Testis (tissue), 3 donors: Measurements from ENCODE around the gene FAAP24. TPM values are rescaled to one million over a fixed set of nuclear protein-coding genes. Genes with fewer than 3 reads are reported as not detected.
"Not testable (repeated sequence)": the region's sequence is repeated elsewhere in the genome, so short reads cannot be mapped to it uniquely, and the experiment has no call there.

Source experiments
- DNase-seq: peaks from one replicate; pipeline ENCODE4 v3.0.0-alpha.2; 2019
- H3K27ac ChIP-seq, 2 donors: fragments of 200-600 bp; sonication (generic); one replicate each; pipeline ENCODE4 v1.5.1; 2019
- H3K27me3 ChIP-seq: fragments of 200-600 bp; sonication (generic); one replicate; pipeline ENCODE4 v1.5.1; 2019
- H3K36me3 ChIP-seq: fragments of 200-600 bp; sonication (generic); one replicate; pipeline ENCODE4 v1.5.1; 2017; ENCODE audit warnings: low read depth; ENCODE audit errors: missing control alignments
- H3K4me1 ChIP-seq: fragments of 200-600 bp; sonication (generic); one replicate; pipeline ENCODE4 v1.5.1; 2019
- H3K4me3 ChIP-seq, 2 donors: fragments of 200-600 bp; sonication (generic); one replicate each; pipeline ENCODE4 v1.5.1; 2017 to 2019
- H3K9me3 ChIP-seq: fragments of 200-600 bp; sonication (generic); one replicate; pipeline ENCODE4 v1.5.1; 2017
- CTCF ChIP-seq, 3 experiments: fragments of 450-650 bp in 2 of 3; fragments of 200-600 bp in 1 of 3; sonication (generic) in 1 of 3; IDR thresholded peaks; one replicate each; pipeline ENCODE4 v1.5.1; 2016 to 2019; ENCODE audit warnings: antibody characterized with exemption in 3 of 3, mild to moderate bottlenecking in 2 of 3, moderate library complexity in 1 of 3
- POLR2A ChIP-seq: fragments of 450-650 bp; IDR thresholded peaks from one replicate; pipeline ENCODE4 v1.6.1; 2017; ENCODE audit warnings: antibody characterized with exemption, mild to moderate bottlenecking, moderate library complexity
- WGBS, 2 donors: methylation state at CpG; one replicate each; pipeline ENCODE4 v1.1.5; 2018; 5-methylcytosine and 5-hydroxymethylcytosine counted together
- intact Hi-C: fragments of 100-400 bp; cut with DNase I; formaldehyde crosslinking; loops from one replicate; pipeline ENCODE4 v1.15.1; 2023; ENCODE audit warnings: low total_unique reads
- polyA plus RNA-seq: library from polyadenylated mRNA; stranded (reverse); fragments of 350-450 nt; fragmentation: Illumina TruSeq; extraction: RNeasy Lipid Tissue Mini Kit (QIAGEN cat#74804); gene quantifications from one replicate; pipeline ENCODE4 v1.2.3, GENCODE V29; 2014; ENCODE audit warnings: low read depth, low replicate concordance; ENCODE audit not compliant: insufficient read depth
- total RNA-seq, 2 donors: library from RNA; depleted of rRNA; stranded (reverse); fragments of >200 nt; gene quantifications; one replicate each; pipeline ENCODE4 v1.2.3, GENCODE V29; 2016

Gene FAAP24
- total and polyA plus RNA-seq, 3 donors from 2014 or later, result 5.5 to 15.8 (median 11.8) TPM

GRCh38 chr19:33000510-33000909 lies 28.5 kb downstream of the FAAP24 start:
- Histone ChIP-seq H3K9me3 (no peaks in the 10 kb centered on the region), H3K4me1 (no peaks in the 10 kb centered on the region), H3K4me3 (no peak overlapping the region), H3K36me3 (no peaks in the 10 kb centered on the region), H3K27me3 (no peaks in the 10 kb centered on the region), H3K27ac (no peak overlapping the region)
- TF ChIP-seq POLR2A (no peak), CTCF (IDR thresholded peaks at IDR 0.05) (no peak)
- DNase-seq, result no peak
- 89 to 97% methylated on average over 8 of the region's 8 CpGs for WGBS, 2 donors
- intact Hi-C loops, result no loop called here

GRCh38 chr19:33000910-33001309 lies 28.9 kb downstream of the FAAP24 start:
- Histone ChIP-seq H3K4me1 (no peaks in the 10 kb centered on the region), H3K4me3 (no peak overlapping the region), H3K27me3 (no peaks in the 10 kb centered on the region), H3K36me3 (no peaks in the 10 kb centered on the region), H3K27ac (no peak overlapping the region), H3K9me3 (no peaks in the 10 kb centered on the region)
- no peak for TF ChIP-seq CTCF (IDR thresholded peaks at IDR 0.05)
- no peak for TF ChIP-seq POLR2A
- no peak for DNase-seq
- 95 to 100% methylated on average over 4 of the region's 4 CpGs for WGBS, 2 donors
- intact Hi-C loops, result no loop called here

- H3K4me1 ChIP-seq, H3K9me3 ChIP-seq, H3K36me3 ChIP-seq, intact Hi-C loops, H3K27ac ChIP-seq, DNase-seq, H3K27me3 ChIP-seq, H3K4me3 ChIP-seq: not testable (repeated sequence)
- 80 to 84% methylated on average over 6 to 15 of the region's 15 CpGs for WGBS, 2 donors
Observed at GRCh38 chr19:33002126-33002865, 30.3 kb downstream of the FAAP24 start.

- DNase-seq, H3K4me3 ChIP-seq, intact Hi-C loops, H3K36me3 ChIP-seq, H3K4me1 ChIP-seq, H3K27me3 ChIP-seq, H3K9me3 ChIP-seq, H3K27ac ChIP-seq: not testable (repeated sequence)
- WGBS, 2 donors, result 83 to 91% methylated on average over 6 of the region's 6 CpGs
Observed at GRCh38 chr19:33003424-33004024, 31.5 kb downstream of the FAAP24 start.

- H3K4me1 ChIP-seq, result no peaks in the 10 kb centered on the region
- H3K36me3 ChIP-seq, result no peaks in the 10 kb centered on the region
- no peak for DNase-seq
- no peak overlapping the region for H3K27ac ChIP-seq
- no peak for TF ChIP-seq CTCF (IDR thresholded peaks at IDR 0.05)
- TF ChIP-seq POLR2A, result no peak
- no peaks in the 10 kb centered on the region for H3K27me3 ChIP-seq
- H3K9me3 ChIP-seq, result no peaks in the 10 kb centered on the region
- no peak overlapping the region for H3K4me3 ChIP-seq
- 78 to 87% methylated on average over 5 of the region's 5 CpGs for WGBS, 2 donors
- intact Hi-C loops, result no loop called here
Observed at GRCh38 chr19:33005440-33005839, 33.4 kb downstream of the FAAP24 start.

GRCh38 chr19:33008738-33009137 lies 36.7 kb downstream of the FAAP24 start:
- Histone ChIP-seq H3K36me3 (no peaks in the 10 kb centered on the region), H3K4me3 (no peak overlapping the region), H3K27me3 (no peaks in the 10 kb centered on the region), H3K4me1 (no peaks in the 10 kb centered on the region), H3K9me3 (no peaks in the 10 kb centered on the region), H3K27ac (no peak overlapping the region)
- WGBS, 2 donors, result 95 to 96% methylated on average over 4 of the region's 4 CpGs
- DNase-seq, result no peak
- TF ChIP-seq CTCF (IDR thresholded peaks at IDR 0.05) (no peak), POLR2A (no peak)
- intact Hi-C loops, result no loop called here

GRCh38 chr19:33010891-33011290 lies 38.8 kb downstream of the FAAP24 start:
- H3K4me1 ChIP-seq, H3K9me3 ChIP-seq, DNase-seq, H3K36me3 ChIP-seq, H3K4me3 ChIP-seq, H3K27ac ChIP-seq, intact Hi-C loops, H3K27me3 ChIP-seq: not testable (repeated sequence)
- WGBS, 2 donors, result 94 to 96% methylated on average over 4 of the region's 4 CpGs
